BLaER1 treated with 17β-estradiol and CSF1 and Interleukin-3, amounts not matched to agents 10 nM and 100 nM (cell line): Measurements from ENCODE around the gene TCL1B.

ENCODE experiments used
- H3K27ac ChIP-seq, 11 experiments: shearing (Covaris generic); formaldehyde crosslinking; 2 replicates each; pipeline ENCODE4 v1.8.1; 2022
- H3K27me3 ChIP-seq, 11 experiments: shearing (Covaris generic); formaldehyde crosslinking; 2 replicates each; pipeline ENCODE4 v1.8.1; 2022
- H3K36me3 ChIP-seq, 11 experiments: shearing (Covaris generic); formaldehyde crosslinking; 2 replicates each; pipeline ENCODE4 v1.8.1; 2022
- H3K4me1 ChIP-seq, 10 experiments: shearing (Covaris generic); formaldehyde crosslinking; 2 replicates each; pipeline ENCODE4 v1.8.1; 2022
- H3K4me2 ChIP-seq, 11 experiments: shearing (Covaris generic); formaldehyde crosslinking; 2 replicates each; pipeline ENCODE4 v1.8.1; 2022
- H3K4me3 ChIP-seq, 10 experiments: shearing (Covaris generic); formaldehyde crosslinking; 2 replicates each; pipeline ENCODE4 v1.8.1; 2022
- H3K9ac ChIP-seq, 11 experiments: shearing (Covaris generic); formaldehyde crosslinking; 2 replicates each; pipeline ENCODE4 v1.8.1; 2022
- H3K9me3 ChIP-seq, 11 experiments: shearing (Covaris generic); formaldehyde crosslinking; replicated peaks in 1 of 11; 2 replicates each; pipeline ENCODE4 v1.8.1; 2022
- H4K20me1 ChIP-seq, 11 experiments: shearing (Covaris generic); formaldehyde crosslinking; 2 replicates each; pipeline ENCODE4 v1.8.1; 2022
- Cebpa-rat ChIP-seq, 11 experiments: shearing (Covaris generic); IDR thresholded peaks; 2 replicates each; pipeline ENCODE4 v1.8.1; 2022

TCL1B gene

GRCh38 chr14:95655461-95655860 is 30.8 kb upstream of the TCL1B start:
- Histone ChIP-seq H3K27ac (no peak overlapping the region), H3K9me3 (peaks cover 0 to 3% (median 0%) of the 10 kb centered on the region in 11 experiments; a peak in 1 of 22 replicates), H3K4me1 (peaks cover 25 to 40% (median 35%) of the 10 kb centered on the region in 10 experiments), H3K4me3 (no peak overlapping the region), H4K20me1 (no peaks in the 10 kb centered on the region), H3K9ac (no peak overlapping the region), H3K36me3 (no peaks in the 10 kb centered on the region), H3K4me2 (no peak overlapping the region), H3K27me3 (no peaks in the 10 kb centered on the region)
- no peak for TF ChIP-seq Cebpa-rat (IDR thresholded peaks at IDR 0.05)

GRCh38 chr14:95656634-95657033 is 29.6 kb upstream of the TCL1B start:
- no peak overlapping the region for H3K27ac ChIP-seq
- no peak for TF ChIP-seq Cebpa-rat (IDR thresholded peaks at IDR 0.05)
- peaks cover 0 to 3% (median 0%) of the 10 kb centered on the region in 11 experiments; a peak in 1 of 22 replicates for H3K9me3 ChIP-seq

DNA sequence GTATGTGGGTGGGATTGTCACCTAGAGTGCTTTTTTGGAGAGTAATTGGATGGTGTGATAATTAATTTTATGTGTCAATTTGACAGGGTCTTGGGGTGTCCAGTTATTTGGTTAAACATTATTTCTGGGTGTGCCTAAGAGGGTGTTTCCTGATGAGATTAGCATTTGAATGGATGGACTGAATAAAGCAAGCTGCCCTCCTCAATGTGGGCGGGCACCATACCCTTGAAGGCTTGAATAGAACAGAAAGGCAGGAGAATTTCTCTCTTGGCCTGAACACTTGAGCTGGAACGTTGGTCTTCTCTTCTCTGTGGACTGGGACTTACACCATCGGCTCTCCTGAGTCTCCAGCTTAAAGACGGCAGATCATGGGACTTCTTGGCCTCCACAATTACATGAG is 28.8 kb upstream of the TCL1B start:
- Histone ChIP-seq H3K27ac (no peak overlapping the region), H3K36me3 (no peaks in the 10 kb centered on the region), H4K20me1 (no peaks in the 10 kb centered on the region), H3K9ac (no peak overlapping the region), H3K4me1 (peaks cover 8 to 40% (median 35%) of the 10 kb centered on the region in 10 experiments), H3K4me3 (no peak overlapping the region), H3K9me3 (peaks cover 0 to 3% (median 0%) of the 10 kb centered on the region in 11 experiments; a peak in 1 of 22 replicates), H3K4me2 (no peak overlapping the region), H3K27me3 (no peaks in the 10 kb centered on the region)
- no peak for TF ChIP-seq Cebpa-rat (IDR thresholded peaks at IDR 0.05)

More at GRCh38 chr14:95656634-95657033, 29.6 kb upstream of the TCL1B start:
- H3K4me1 ChIP-seq, result peaks cover 15 to 40% (median 35%) of the 10 kb centered on the region in 10 experiments
- H4K20me1 ChIP-seq, result no peaks in the 10 kb centered on the region
- no peak overlapping the region for H3K4me2 ChIP-seq
- no peak overlapping the region for H3K4me3 ChIP-seq
- no peak overlapping the region for H3K9ac ChIP-seq
- no peaks in the 10 kb centered on the region for H3K36me3 ChIP-seq
- H3K27me3 ChIP-seq, result no peaks in the 10 kb centered on the region

- H3K4me1 ChIP-seq, result peaks cover 7 to 54% (median 47%) of the 10 kb centered on the region in 10 experiments; a peak in 19 of 20 replicates
- H3K9me3 ChIP-seq, result no peaks in the 10 kb centered on the region
- no peaks in the 10 kb centered on the region for H4K20me1 ChIP-seq
- TF ChIP-seq Cebpa-rat (IDR thresholded peaks at IDR 0.05), result no peak
- peak overlapping the region in 3 of 11 experiments; percentile 24 to 91 (median 42); a peak in 4 of 22 replicates for H3K27ac ChIP-seq
- H3K4me2 ChIP-seq, result peak overlapping the region in 6 of 11 experiments; percentile 14 to 94 (median 82); a peak in 11 of 22 replicates
- H3K4me3 ChIP-seq, result no peak overlapping the region
- no peaks in the 10 kb centered on the region for H3K36me3 ChIP-seq
- no peaks in the 10 kb centered on the region for H3K27me3 ChIP-seq
- H3K9ac ChIP-seq, result peak overlapping the region in 2 of 11 experiments; percentile 16 to 45; a peak in 1 of 22 replicates
These were observed 26.8 kb upstream of the TCL1B start for GRCh38 chr14:95659293-95659989.

GRCh38 chr14:95659990-95660385 is 26.2 kb upstream of the TCL1B start:
- H3K9ac ChIP-seq, result peak overlapping the region in 2 of 11 experiments; percentile 16 to 45; a peak in 1 of 22 replicates
- peaks cover 7 to 59% (median 52%) of the 10 kb centered on the region in 10 experiments; a peak in 19 of 20 replicates for H3K4me1 ChIP-seq
- no peak for TF ChIP-seq Cebpa-rat (IDR thresholded peaks at IDR 0.05)
- no peak overlapping the region for H3K4me3 ChIP-seq
- no peaks in the 10 kb centered on the region; a peak in 1 of 22 replicates for H3K27me3 ChIP-seq
- no peaks in the 10 kb centered on the region for H3K9me3 ChIP-seq
- H3K36me3 ChIP-seq, result no peaks in the 10 kb centered on the region
- H3K4me2 ChIP-seq, result peak overlapping the region in 7 of 11 experiments; percentile 13 to 94 (median 81); a peak in 11 of 22 replicates
- H3K27ac ChIP-seq, result peak overlapping the region in 4 of 11 experiments; percentile 24 to 91 (median 66); a peak in 5 of 22 replicates
- no peaks in the 10 kb centered on the region for H4K20me1 ChIP-seq

GRCh38 chr14:95660651-95661515 is 25.3 kb upstream of the TCL1B start:
- Histone ChIP-seq H3K27me3 (no peaks in the 10 kb centered on the region; a peak in 1 of 22 replicates), H3K4me2 (peak overlapping the region in 7 of 11 experiments; percentile 13 to 94 (median 81); a peak in 12 of 22 replicates), H3K36me3 (no peaks in the 10 kb centered on the region), H4K20me1 (no peaks in the 10 kb centered on the region), H3K9ac (peak overlapping the region in 3 of 11 experiments; percentile 6 to 14 (median 7); a peak in 2 of 22 replicates), H3K9me3 (no peaks in the 10 kb centered on the region), H3K4me3 (no peak overlapping the region), H3K4me1 (peaks cover 8 to 68% (median 61%) of the 10 kb centered on the region in 10 experiments), H3K27ac (peak overlapping the region in 4 of 11 experiments; percentile 24 to 93 (median 90); a peak in 7 of 22 replicates)
- TF ChIP-seq Cebpa-rat (IDR thresholded peaks at IDR 0.05), result no peak

GRCh38 chr14:95662376-95663186 is 23.6 kb upstream of the TCL1B start:
- no peak overlapping the region for H3K4me3 ChIP-seq

GRCh38 chr14:95663226-95663797 is 22.9 kb upstream of the TCL1B start:
- TF ChIP-seq Cebpa-rat (IDR thresholded peaks at IDR 0.05), result no peak
- H3K27me3 ChIP-seq, result no peaks in the 10 kb centered on the region; a peak in 1 of 22 replicates
- peaks cover 26 to 92% (median 86%) of the 10 kb centered on the region in 10 experiments for H3K4me1 ChIP-seq
- no peaks in the 10 kb centered on the region for H3K36me3 ChIP-seq
- no peak overlapping the region for H3K4me3 ChIP-seq
- no peaks in the 10 kb centered on the region for H4K20me1 ChIP-seq
- H3K27ac ChIP-seq, result peak overlapping the region in 8 of 11 experiments; percentile 3 to 97 (median 84); a peak in 14 of 22 replicates
- H3K9me3 ChIP-seq, result no peaks in the 10 kb centered on the region
- peak overlapping the region; percentile 25 to 94 (median 81) for H3K4me2 ChIP-seq
- peak overlapping the region in 6 of 11 experiments; percentile 10 to 84 (median 78); a peak in 10 of 22 replicates for H3K9ac ChIP-seq

More at GRCh38 chr14:95662376-95663186, 23.6 kb upstream of the TCL1B start:
- Histone ChIP-seq H3K27ac (peak overlapping the region in 9 of 11 experiments; percentile 3 to 97 (median 79); a peak in 15 of 22 replicates), H4K20me1 (no peaks in the 10 kb centered on the region), H3K36me3 (no peaks in the 10 kb centered on the region), H3K4me2 (peak overlapping the region; percentile 25 to 94 (median 81); a peak in 21 of 22 replicates), H3K27me3 (no peaks in the 10 kb centered on the region; a peak in 1 of 22 replicates), H3K4me1 (peaks cover 18 to 85% (median 78%) of the 10 kb centered on the region in 10 experiments), H3K9me3 (no peaks in the 10 kb centered on the region), H3K9ac (peak overlapping the region in 6 of 11 experiments; percentile 10 to 84 (median 78); a peak in 10 of 22 replicates)
- no peak for TF ChIP-seq Cebpa-rat (IDR thresholded peaks at IDR 0.05)
